GM18861 (cell line): ENCODE measurements around the gene ITLN1.
"Not testable (repeated sequence)": the region's sequence is repeated elsewhere in the genome, so short reads cannot be mapped to it uniquely, and the experiment has no call there.

ENCODE experiments used
- ATAC-seq: cut with Tn5 transposase; IDR thresholded peaks from one replicate; pipeline ENCODE4 v1.9.1; 2021; ENCODE audit not compliant: unreplicated experiment

Gene ITLN1

DNA sequence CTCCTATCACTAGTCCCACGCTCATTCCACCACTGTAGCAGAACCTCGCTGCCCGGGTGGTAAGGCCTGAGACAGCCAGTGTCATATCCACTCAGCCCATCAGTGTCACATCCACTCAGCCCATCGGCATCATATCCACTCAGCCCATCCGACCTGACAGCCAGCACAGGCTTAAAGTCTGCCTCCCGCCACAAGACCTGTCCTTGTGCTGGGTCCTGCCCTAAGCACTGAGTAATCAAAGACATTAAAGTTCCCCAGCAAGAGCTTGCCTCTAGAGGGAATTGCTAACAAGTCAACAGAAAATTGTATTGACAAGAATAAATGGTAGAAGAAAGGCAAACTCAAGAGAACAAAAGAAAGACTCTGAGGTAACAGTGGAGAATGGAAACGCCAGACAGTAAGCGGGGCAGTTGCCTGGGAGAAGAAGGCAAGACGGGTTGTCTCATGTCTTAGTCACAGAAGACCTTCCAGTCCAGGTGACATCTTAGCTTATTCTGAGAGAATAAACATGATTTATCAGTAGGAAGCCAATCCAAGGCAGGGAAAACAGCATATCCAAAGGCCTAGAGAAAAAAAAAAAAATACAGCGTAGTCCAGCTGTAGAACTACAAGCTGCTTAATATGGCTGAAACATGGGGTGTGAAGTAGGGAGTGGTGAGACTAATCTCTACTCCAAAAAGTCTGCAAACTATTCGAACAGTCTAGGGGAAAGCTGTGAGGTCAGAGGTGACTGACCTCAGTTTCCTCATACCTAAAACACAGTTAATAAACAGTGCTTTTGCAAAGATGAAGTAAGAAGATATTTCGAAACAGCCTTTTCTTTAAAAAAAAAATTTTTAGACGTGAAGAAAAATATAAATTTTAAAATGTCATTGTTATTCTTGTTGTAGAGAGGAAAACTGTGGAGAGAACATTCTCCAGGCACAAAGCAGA is 1.1 kb downstream of the ITLN1 start:
- ATAC-seq = no peak

DNA sequence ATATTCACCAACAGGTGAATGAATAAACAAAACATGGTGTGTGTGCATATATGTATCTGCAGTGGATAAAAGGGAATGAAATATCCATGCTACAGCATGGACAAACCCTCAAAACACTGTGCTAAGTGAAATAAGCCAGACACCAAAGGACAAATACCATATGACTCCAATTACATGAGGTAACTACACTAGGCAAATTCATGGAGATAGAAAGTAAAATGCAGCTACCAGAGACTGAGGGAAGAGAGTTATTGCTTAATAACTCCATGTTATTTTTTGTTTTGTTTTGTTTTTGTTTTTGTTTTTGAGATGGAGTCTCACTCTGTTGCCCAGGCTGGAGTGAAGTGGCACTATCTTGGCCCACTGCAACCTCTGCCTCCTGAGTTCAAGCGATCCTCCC is 2.4 kb downstream of the ITLN1 start:
- ATAC-seq = no peak

DNA sequence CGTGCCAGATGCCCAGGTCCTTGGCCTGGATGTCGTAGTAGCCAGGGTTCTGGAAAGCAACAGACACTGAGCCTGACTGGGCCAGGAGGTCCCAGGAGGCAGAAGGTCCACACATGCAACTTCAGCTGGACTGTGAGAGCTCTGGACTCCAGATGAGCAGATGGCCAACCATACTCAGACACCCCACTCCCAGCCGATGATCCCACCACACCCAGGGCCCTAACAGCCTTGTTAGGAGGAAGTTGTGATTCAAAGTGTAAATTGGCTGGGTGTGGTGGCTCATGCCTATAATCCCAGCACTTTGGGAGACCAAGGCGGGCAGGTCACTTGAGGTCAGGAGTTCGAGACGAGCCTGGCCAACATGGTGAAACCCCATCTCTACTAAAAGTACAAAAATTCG is 3.7 kb downstream of the ITLN1 start:
- not testable (repeated sequence) for ATAC-seq

DNA sequence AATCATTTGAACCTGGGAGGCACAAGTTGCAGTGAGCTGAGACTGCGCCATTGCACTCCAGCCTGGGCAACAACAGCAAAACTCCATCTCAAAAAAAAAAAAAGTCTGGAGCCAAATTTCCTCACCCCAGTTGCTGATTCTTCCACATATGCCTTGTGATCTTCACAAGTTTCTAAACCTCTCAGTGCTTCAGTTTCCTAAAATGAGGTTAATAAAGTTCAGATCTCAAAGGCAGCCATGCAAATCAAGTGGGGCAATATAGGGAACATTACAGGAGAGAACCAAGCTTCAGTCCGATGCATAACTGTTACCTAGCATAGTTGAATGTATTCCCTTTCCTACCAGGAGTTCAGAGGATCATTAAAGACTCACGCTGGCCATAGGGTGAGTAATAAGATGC is 4.8 kb downstream of the ITLN1 start:
- no peak for ATAC-seq

DNA sequence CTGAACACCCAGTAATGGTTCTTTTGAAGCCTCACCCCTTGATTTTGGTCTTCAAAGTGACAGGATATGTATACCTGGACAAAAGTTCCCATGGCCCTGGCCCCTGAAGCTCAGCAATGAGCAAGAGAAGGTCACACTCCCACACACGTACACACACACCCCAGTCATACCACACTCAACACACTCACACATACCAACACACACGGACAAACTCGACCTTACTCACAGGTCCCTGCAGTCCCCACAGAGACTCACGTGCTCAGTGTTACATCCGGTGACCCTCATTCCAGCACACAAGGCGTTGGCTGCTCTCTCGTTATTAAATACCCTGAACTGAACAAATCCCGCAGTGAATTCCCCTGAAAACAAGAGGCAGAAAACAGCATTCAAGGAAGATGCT is 5.9 kb downstream of the ITLN1 start:
- ATAC-seq = no peak

DNA sequence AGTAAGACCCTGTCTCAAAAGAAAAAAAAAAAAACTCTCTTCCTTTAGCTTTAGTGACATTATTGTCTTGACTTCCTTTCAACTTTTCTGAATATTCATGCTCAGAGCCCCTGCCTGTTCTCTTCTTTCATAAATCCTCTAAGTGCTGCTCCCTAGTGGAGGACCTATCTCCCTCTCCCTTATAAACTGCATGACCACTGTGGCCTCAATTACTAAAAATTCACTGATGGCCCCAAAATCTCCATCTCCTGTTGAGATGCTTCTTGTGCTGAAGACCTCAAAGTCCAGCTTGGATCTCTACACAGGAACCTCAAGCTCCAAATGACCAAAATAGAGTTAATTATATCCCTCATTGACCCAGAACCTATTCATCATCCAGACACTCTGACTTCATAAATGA is 7.8 kb downstream of the ITLN1 start:
- ATAC-seq = no peak

DNA sequence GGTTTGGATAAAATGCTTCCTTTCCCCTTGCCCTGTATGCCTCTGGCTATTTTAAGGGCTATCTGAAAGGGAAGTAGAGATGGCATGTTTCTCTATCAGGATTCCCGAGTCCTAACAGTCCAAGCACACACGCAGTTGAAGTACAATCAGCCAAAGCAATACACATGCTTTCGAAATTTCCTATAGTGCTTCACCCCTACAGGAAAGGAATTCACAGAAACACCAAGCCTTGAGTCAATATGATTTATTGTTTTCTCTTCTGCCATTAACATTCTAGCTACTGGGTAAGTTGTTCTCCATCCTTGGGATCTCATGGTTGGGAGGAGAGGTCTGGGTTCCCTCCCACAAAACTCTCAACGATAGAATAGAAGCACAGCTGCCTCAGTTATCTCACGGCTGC is 8.7 kb downstream of the ITLN1 start:
- no peak for ATAC-seq

DNA sequence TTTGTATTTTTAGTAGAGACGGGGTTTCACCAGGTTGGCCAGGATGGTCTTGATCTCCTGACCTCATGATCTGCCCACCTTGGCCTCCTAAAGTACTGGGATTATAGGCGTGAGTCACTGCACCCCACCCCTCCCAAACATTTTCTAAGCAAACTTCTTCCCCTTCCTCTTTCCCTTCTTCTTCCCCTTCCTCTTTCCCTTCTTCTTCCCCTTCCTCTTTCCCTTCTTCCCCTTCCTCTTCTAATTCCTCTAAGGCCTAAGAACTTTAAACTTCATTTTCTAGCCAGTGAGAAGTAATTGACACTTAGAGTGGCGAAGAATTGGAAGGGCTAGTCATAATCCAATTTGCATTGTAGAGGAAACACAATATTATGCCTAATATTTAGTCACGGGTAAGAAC is 9.4 kb downstream of the ITLN1 start:
- not testable (repeated sequence) for ATAC-seq

DNA sequence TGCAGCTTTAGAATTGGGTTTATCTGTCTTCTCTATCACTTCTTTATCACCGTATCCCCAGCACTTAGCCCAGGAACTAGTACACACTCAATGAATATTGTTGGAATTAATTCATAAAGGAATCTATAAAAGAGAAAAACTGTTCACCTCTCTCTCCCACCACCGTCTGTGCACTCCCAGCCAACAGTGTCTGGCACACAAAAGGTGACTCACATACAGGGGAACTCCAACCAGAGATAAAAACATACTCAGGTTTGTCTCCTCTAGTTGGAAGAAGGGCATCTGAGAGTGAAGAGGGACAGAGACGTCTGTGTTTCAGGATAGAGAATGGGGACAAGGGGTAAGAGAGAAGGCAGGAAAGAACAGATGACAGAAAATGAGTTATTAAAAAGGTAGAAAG is 10.0 kb downstream of the ITLN1 start:
- ATAC-seq = no peak

DNA sequence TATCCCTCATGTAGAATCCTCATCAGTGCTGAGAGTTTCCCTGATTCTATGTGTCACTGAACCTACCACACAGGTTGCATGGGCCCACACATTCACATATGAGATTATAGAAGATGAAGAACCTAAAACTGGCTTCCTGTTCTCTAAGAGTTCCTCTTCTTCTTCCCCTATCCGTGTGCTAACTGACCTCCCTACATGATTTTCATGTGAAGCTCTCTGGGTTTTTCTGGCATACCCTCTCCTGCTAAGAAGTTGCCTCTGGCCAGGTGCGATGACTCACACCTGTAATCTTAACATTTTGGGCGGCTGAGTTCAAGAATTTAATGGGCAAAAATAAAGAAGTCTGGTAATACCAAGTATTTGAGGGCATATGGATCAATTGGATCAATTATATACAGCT is 16.8 kb downstream of the ITLN1 start:
- ATAC-seq = no peak

DNA sequence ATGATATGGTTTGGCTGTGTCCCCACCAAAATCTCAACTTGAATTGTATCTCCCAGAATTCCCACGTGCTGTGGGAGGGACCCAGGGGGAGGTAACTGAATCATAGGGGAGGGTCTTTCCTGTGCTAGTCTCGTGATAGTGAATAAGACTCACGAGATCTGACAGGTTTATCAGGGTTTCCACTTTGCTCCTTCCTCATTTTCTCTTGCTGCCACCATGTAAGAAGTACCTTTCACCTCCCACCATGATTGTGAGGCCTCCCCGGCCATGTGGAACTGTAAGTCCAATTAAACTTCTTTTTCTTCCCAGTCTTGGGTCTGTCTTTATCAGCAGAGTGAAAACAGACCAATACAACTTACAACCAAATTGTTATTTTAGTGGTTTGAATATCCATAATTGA is 17.3 kb downstream of the ITLN1 start:
- ATAC-seq = not testable (repeated sequence)

DNA sequence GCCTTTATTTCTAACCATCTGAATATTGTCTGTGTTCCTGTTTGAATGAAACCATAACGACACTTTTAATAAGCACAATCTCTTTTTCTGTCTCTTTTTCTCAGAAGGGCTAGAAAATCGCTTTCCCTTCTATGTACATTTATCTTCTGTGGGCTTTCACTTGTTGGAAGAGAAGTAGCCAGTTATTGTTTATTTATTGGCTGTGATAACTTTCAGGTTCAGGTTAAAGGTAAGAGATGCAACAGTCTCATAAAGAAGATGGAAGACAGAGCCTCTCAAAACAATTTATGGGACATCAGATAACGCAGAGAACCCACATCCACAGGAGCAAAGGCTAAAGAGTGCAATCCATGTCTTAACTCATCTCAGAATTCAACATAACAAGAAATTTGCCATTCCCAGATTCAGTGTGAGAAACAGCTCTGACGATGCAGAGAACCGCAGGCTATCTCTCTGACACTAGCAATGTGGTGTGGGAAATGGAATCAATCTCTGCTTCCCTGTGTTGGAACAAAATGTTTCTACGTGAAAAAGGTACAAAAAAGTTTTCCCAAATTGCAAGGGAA is 18.2 kb downstream of the ITLN1 start:
- no peak for ATAC-seq

DNA sequence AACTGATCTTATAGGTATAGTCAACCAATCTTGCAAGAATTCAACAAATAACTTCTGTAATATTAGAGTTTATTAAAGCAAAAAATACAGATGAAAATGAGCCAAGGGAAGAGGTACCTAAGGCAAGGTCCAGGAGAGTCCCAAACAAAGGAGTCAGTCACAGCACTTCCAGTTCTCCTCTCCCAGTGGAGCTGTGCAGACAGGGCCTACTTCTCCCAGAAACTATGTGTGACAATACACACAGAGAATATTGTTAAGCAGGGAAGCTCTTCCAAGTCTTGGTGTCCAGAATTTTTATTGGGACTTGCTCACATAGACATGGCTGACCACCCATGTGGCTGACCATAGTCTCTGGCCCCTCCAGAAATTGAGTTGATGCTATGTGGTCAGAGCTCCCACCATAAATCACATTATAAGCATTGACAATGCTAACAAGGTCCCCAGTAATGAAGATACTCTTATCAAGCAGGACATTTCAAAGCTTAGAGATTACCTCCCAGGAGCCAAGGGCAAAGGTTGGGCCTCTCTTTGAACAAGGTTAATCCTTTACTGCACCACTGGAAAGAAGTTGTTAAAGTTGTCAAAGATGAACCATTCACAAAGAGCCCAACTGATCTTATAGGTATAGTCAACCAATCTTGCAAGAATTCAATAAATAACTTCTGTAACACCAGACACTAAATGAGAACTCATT is 18.8 kb downstream of the ITLN1 start:
- no peak for ATAC-seq

DNA sequence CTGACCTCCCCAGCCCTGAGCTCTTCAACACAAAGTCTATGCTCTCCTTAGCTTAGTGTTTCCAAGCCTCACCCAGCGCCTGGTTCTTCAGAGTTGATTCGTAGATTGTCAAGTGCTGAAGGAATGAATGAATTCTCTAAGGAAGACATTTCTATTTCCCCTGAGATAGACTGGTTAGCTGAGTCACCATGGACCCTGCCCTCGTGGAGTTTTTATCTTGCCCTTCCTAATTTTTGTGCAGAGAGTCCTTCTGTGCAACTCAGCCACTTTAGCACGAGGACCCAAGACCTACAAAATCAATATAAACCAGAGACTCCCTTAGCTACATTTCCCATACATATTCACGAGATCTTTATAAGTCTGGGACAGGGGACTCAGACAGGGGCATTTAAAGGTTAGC is 19.6 kb downstream of the ITLN1 start:
- no peak for ATAC-seq

DNA sequence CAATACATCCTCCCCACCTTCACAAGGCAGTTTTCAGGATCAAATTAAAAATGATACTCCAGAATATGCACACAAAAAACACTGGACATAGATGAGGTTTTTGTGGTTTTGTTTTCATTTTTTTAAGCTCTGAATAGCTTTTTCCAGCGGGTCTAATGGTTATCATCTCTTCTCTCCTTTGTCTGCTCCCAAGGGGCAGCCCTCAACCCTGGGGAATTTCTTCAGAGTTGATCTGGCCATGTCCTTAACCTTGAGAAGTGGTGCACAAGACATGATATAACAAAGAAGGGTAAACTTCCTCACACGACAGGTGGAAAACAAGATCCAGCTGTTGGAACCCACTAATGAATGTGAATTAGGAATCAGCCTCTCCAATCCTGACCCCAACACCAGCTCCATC is 20.8 kb downstream of the ITLN1 start:
- ATAC-seq = no peak

DNA sequence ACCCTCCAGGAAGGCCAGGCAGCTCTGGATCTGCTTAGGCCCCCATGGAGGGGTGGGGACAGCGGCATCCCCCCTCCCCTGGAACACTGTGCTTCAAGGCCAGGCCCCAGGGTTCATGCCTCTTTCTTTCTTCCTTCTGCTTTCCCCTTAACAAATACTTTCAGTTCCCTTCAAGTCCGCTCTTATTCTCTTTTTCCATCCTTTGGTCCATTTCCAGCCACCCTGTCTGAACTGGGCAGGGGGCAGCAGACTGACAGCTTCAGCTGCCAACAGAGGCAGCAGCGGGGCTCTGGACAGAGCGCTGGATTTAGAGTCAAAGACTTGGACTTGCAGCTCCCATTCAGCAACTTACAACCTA is 21.2 kb downstream of the ITLN1 start:
- no peak for ATAC-seq

DNA sequence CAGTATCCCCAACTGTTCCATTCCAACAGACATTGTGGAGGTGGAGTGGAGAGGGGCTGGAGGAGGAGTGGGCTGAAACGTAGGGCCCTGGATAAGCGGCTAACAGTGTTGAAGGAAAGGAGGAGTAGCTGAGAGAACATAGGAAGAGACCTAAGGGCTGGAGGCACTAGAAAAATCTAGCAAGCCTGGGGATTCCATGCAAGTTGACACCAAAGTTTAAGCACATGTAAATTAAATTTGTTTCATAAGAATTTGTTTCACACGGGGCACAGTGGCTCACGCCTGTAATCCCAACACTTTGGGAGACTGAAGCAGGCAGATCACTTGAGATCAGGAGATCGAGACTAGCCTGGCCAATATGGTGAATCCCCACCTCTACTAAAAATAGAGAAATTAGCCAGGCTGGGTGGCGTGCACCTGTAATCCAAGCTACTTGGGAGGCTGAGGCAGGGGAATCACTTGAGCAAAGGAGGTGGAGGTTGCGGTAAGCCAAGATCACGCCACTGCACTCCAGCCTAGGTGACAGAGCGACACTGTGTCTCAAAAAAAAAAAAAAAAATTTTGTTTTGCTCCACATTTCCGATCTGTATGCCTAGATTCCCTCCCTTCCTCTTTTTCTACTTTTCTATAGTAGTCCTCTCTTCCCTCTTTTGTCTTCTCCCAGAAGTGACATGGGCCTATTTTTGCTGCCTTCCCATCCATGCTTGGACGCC is 21.8 kb downstream of the ITLN1 start:
- no peak for ATAC-seq

DNA sequence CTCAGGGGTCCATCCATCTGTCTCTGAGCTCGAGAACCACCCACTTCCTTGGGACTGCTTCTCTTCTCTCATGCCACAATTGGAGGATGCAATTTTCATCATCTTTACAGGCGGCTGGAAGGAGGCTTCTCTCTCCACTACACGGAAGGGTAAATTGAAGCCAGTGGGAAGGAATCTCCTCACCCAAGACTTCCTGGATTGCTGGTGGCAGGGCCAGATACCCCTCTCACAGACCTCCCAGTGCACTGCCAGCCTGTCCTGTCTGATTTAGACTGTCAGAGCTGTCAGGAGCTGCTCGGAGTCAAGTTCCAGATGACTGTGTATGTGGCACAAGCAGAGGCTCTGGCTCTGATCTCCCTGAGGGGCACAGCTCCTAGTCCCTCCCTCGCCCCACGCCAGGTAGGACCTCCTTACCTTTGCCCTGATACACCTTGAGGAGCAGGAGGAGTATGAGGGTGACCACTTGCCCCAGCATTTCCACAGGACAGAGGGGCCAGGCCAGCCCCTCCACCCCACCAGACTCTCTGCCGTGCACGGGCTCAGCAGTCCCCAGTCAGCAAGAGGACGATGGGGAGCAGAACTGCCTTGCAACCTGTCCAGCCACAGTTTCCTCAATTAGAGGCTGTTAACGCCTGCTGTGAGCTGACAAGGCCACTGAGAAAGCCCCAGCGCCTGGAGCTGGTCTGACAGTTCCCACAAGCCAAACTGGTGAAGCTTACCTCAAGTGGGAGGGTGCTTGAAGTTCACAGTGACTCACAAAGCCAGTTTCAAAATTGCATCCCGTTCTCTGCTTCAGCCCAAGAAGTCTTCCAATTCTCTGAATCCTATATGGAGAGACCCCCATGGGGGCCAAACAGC is 22.5 kb downstream of the ITLN1 start, which contains the start of gene CD244:
Gene CD244 (minus strand): TSS at position 685 of the 858 bp plus-strand sequence. CDS start 210 bp downstream, at position 475.
- peak; percentile 77 for ATAC-seq

DNA sequence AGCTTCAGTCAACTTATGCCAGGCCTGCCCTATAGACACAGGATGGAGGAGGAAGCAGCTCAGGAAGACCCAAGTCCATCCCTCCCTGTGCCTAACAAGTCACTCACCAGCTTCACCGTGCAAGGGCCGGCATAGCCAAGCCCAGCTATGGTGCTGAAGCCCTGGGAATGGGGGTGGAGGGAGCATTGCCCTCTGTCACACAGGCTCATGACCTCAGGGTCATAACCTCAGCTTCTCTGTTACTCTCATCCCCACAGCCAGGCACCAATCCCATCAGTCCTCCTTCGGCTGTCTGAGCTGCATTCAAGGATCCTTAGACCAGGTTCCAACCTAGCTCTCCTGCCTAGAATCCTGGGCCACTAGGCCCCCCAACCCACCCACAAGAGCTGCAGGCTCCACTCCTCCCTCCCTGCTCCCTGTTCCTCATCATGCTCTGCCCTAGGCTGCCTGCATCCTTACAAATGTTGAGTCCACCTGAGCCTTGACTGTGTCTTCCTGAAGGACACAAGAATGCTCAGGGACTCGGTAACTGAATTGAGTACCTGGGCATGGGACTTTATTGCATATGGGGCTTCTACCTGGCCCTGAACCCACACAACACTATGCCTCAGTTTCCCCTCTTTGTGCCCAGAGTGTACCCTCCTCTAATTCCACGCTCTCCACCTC is 24.0 kb downstream of the ITLN1 start:
- no peak for ATAC-seq

DNA sequence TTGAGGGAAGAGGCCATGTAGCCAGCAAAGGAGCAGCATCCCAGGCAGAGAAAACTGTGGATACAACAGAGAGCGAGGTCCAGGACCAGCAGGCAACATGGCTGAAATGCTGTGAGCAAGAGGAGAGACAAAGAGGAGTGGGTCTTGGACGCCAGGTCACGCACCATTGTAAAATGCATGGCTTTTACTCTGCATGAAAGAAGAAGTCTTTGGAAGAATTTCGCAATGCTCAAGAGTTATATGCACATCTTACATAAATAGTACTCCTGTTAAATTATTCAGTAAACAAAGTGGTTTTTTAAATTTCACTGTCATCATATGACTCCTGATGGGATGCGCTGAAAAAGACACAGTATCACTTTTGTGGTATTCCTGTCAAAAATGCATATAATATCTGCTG is 25.8 kb downstream of the ITLN1 start:
- no peak for ATAC-seq
